Measurements from ENCODE around the gene TMEM37. TPM values are rescaled to one million over a fixed set of nuclear protein-coding genes. Genes with fewer than 3 reads are reported as not detected.

Gene TMEM37
- total and polyA plus RNA-seq, 9 of the 15 experiments (the other 6 are each of a cell fraction or from before 2014, with no cell fraction given): 0.03 to 0.64 (median 0.31) TPM; not detected in 1

- TF ChIP-seq CHAMP1 (IDR thresholded peaks at IDR 0.05) (no peak), NFE2 (IDR thresholded peaks at IDR 0.05; ENCODE audit: low read depth) (no peak), ZNF639 (CRISPR knock-in tag; conservative IDR thresholded peaks at IDR 0.05 in 1 of 2, IDR thresholded peaks at IDR 0.05 in 1 of 2) (no peak), E2F1 (CRISPR knock-in tag; IDR thresholded peaks at IDR 0.05) (no peak), CREB3L1 (IDR thresholded peaks at IDR 0.05; ENCODE audit: borderline replicate concordance, low read depth) (no peak), FOXO4 (CRISPR knock-in tag; IDR thresholded peaks at IDR 0.05) (no peak), ZNF12 (CRISPR knock-in tag; IDR thresholded peaks at IDR 0.05) (no peak), UBTF (IDR thresholded peaks at IDR 0.05; ENCODE audit: borderline replicate concordance in 1 of 2, low read depth in 2 of 2, low read length in 2 of 2) (no peak), HMGN3 (IDR thresholded peaks at IDR 0.05; ENCODE audit: borderline replicate concordance, extremely low read depth, insufficient read length, low read depth, low read length) (no peak)
These were observed 4.3 kb downstream of the TMEM37 start (continued) for GRCh38 chr2:119435953-119436297.

Measured in K562 (cell line).